GM18502 (cell line): ENCODE data around the gene KIF19.
"Not testable (repeated sequence)": the region's sequence is repeated elsewhere in the genome, so short reads cannot be mapped to it uniquely, and the experiment has no call there.

Experiments used
- ATAC-seq: cut with Tn5 transposase; IDR thresholded peaks from one replicate; pipeline ENCODE4 v1.9.1; 2021; ENCODE audit warnings: mild to moderate bottlenecking; ENCODE audit not compliant: unreplicated experiment, poor library complexity

The KIF19 gene

GRCh38 chr17:74387365-74388218, 61.6 kb downstream of the KIF19 start:
- ATAC-seq: no peak

GRCh38 chr17:74389084-74389753, 63.2 kb downstream of the KIF19 start:
- ATAC-seq: no peak

GRCh38 chr17:74389937-74390679, 64.1 kb downstream of the KIF19 start:
- ATAC-seq: no peak

- ATAC-seq: no peak
These were observed 64.9 kb downstream of the KIF19 start for GRCh38 chr17:74390680-74391653.

GRCh38 chr17:74391771-74392170, 65.7 kb downstream of the KIF19 start:
- no peak for ATAC-seq

- ATAC-seq: no peak
These were observed 66.8 kb downstream of the KIF19 start for GRCh38 chr17:74392848-74393247.

- no peak for ATAC-seq
These were observed 67.4 kb downstream of the KIF19 start for GRCh38 chr17:74393346-74393942.

GRCh38 chr17:74394275-74394950, 68.4 kb downstream of the KIF19 start:
- ATAC-seq: no peak

- no peak for ATAC-seq
These were observed 69.0 kb downstream of the KIF19 start for GRCh38 chr17:74394977-74395376.

- ATAC-seq: no peak
These were observed 70.5 kb downstream of the KIF19 start for GRCh38 chr17:74396567-74396966.

- no peak for ATAC-seq
These were observed 76.0 kb downstream of the KIF19 start for GRCh38 chr17:74402048-74402447.

- ATAC-seq: no peak
These were observed 77.6 kb downstream of the KIF19 start for GRCh38 chr17:74403512-74404137.

GRCh38 chr17:74404218-74404617, 78.2 kb downstream of the KIF19 start:
- ATAC-seq: no peak

- ATAC-seq: no peak
These were observed 78.8 kb downstream of the KIF19 start for GRCh38 chr17:74404789-74405188.

- not testable (repeated sequence) for ATAC-seq
These were observed 79.3 kb downstream of the KIF19 start for GRCh38 chr17:74405311-74405710.
